Neural cell (in vitro differentiated cells): Measurements from ENCODE around the gene ZNF160.

Experiments used
- CTCF ChIP-seq: fragments of 450-650 bp; IDR thresholded peaks from 2 replicates; pipeline ENCODE4 v1.5.1; 2014; ENCODE audit warnings: antibody characterized with exemption, mild to moderate bottlenecking, moderate library complexity; ENCODE audit not compliant: poor library complexity, severe bottlenecking
- EZH2 ChIP-seq: fragments of 200-600, 300-800 bp; shearing (Covaris generic), sonication (generic); IDR thresholded peaks from 2 replicates; pipeline ENCODE4 v1.6.1; 2014; ENCODE audit warnings: antibody characterized with exemption, low read length, borderline replicate concordance, mild to moderate bottlenecking; ENCODE audit not compliant: insufficient read depth, poor library complexity, severe bottlenecking
- POLR2AphosphoS5 ChIP-seq: IDR thresholded peaks from 2 replicates; pipeline ENCODE4 v1.6.1; 2012
- RAD21 ChIP-seq: fragments of 450-650 bp; conservative IDR thresholded peaks from 2 replicates; pipeline ENCODE4 v1.6.1; 2014; ENCODE audit warnings: antibody characterized with exemption, mild to moderate bottlenecking, moderate library complexity
- REST ChIP-seq: IDR thresholded peaks from 2 replicates; pipeline ENCODE4 v1.6.1; 2012; ENCODE audit warnings: borderline replicate concordance

- TF ChIP-seq REST (no peak), POLR2AphosphoS5 (peak; percentile 93), CTCF (no peak), EZH2 (no peak), RAD21 (peak; percentile 16)
Measured at GRCh38 chr19:53103234-53104203, at the start of gene ZNF160.
